GM21786 (cell line): ENCODE results near the gene CENPVL3.
"Not testable (repeated sequence)": the region's sequence is repeated elsewhere in the genome, so short reads cannot be mapped to it uniquely, and the experiment has no call there.

Source experiments
- ATAC-seq: cut with Tn5 transposase; IDR thresholded peaks from one replicate; pipeline ENCODE4 v1.9.1; 2021; ENCODE audit not compliant: unreplicated experiment

The CENPVL3 gene

DNA sequence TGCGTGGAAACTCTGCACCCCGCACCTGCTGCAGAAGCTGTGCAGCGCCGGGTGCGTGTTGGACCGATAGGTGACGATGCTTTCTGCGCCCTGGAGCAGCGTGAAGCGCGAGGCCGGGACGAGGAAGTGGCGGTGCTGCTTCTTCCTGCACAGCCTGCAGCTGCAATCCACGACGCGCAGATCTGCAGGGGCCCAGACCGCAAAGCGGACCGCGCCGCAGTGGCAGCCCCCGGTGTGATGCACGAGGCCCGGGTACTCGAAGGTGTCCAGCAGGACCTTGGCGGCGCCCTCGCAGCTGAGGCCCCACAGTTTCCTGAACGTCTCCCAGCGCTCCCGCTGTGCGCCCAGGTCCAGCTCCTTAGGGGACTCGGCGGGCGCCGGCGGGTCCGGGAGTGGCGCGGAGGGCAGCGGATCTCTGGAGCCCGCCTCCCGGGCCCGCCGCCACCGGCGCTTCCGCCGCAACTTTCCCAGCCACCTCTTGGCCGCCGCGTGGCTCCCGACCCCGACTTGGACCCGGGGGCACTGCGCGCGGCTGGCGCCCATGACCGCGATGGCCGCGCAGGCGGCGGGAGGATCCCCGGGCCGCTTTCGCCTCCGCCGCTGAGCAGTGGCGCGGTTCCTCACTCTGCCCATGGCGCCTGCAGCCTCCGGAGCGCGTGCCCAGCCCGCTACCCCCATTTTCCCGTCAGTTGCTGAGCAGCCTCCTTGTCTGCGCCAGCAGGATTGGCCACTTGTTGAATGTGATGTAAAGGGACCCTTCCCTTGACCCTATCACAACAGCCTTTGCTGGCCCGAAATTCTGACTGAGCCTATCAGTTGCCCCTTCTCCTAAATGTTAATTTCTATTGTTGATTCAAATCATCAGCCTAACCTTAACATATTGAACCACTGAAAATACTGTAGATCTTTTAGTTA, at the start of gene CENPVL3:
TSS of gene CENPVL3 (minus strand) at position 672 of the 915 bp plus-strand sequence. CDS start at position 633, 39 bp downstream.
- not testable (repeated sequence) for ATAC-seq

DNA sequence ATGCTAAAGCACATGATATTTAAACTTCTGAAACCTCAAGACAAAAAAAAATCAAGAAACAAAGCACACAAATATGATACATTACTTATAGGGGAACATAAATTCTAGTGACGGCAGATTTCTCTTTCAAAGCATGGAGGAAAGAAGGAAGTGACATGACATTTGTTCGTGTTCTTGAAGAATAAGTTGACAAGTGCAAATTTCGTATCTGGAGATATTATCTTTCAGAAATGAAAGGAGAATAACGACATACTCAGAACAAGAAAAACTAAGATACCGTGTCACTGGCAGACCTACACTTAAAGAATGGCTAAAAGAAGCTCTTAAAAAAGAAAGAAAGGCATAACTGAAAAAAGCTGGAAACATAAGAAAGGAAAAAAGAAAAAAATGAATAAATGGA, 47.3 kb upstream of the CENPVL3 start:
- no peak for ATAC-seq

DNA sequence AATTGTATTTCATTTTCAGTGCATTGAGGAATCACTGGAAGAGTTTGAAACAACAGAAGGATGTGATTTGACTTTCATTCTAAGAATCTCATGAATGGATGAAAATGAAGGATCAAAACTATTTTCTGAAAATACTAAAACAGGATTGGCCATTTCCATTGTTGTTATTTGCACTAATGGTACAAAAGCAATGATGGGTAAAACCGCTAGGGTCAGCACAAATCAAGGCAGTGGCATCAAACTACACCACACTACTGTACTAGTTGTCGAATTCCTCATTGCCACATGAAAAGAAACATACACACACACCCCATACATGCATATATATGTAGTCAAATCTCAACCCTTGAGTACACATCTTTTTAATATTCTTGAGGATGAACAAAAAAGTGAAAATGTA, 24.7 kb upstream of the CENPVL3 start:
- ATAC-seq, result no peak

DNA sequence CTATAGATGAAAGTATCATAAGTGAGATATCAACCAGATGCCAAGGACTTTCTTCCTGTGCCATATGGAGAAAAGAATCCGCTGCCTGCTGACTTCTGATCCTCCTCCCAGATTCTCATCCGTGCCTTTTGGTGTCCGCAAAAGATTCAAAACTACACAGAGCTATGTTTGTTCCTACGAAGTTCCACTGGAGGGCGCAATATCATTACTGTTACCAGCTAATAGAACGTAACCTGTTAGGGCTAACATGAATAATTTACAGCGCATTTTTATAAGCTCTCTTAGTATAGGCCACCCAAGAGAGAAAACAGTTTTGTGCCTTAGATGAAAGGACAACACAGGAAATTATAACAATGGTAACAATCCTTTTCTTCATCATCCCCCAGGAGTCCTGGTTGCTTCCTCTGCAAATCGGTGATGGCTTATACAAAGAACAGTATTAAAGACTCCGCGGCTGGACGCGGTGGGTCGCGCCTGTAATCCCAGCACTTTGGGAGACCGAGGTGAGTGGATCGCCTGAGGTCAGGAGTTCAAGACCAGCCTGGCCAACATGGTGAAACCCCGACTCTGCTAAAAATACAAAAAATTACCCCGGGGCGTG, 22.8 kb upstream of the CENPVL3 start:
- no peak for ATAC-seq

DNA sequence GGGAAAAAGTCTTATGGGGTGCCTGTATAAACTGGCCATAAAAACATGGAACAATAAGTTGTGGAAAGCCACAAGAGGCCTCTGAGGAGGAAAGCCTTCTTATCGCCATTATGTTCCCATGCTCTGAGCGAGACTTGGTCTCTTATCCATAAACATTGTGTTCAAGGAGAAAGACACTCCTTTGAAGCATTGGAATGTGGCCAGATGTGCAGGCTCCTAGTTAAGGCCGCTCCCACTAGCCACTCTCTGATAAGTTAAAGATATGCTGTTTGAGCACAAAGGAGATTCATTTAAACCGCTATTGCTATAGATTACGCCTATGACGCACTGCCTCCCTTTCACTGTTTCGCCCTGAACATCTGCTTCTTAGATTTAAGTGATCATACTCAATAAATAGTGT, 17.8 kb upstream of the CENPVL3 start:
- ATAC-seq, result not testable (repeated sequence)

DNA sequence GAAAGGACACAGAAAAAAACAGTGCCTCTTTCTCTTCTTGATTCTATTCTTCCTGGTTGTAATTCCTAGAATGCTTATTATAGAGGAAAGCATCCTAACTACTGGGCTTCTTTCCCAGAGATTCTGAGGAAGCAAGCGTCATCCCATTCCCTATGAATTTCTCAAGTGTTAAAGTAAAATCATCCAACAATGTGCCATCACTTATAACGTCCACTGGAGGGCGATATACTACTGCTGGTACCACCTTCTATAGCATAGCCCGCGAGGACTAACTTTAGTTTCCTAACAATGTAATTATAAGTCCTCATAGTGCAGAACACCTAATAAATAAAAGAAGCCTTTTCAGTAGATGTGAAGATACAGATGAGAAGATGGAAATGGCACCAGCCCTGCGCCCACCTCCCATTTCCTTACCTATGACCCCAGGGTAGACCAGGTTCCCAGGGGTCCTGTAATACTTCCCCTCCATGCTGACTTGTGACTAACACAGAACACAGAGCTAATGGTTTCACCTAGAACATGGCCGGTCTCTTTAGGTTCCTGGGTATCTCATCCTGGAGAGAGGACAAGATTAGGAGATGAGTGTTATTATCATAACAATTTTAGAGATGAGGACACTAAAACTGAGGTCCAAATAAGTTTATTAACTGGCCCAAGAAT, 4.2 kb downstream of the CENPVL3 start:
- no peak for ATAC-seq

DNA sequence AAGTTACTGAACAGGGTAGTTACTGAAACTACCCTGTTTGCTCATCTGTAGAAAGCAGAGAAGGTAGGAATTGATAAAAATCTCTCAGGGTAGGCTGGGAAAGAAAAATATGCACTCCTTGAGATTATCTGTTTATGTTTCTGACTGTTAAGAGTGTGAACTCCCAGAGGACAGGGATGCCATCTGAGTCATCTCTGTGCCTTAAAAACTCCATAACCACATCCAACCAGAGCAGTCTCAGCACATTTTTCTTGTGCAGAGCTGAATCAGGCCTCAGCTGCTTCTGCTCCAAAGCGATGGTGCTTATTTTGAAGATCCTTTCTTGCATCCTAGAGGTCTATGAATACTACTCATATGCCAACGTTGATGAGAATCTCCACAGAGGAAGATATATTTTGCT, 9.9 kb downstream of the CENPVL3 start:
- ATAC-seq, result no peak

DNA sequence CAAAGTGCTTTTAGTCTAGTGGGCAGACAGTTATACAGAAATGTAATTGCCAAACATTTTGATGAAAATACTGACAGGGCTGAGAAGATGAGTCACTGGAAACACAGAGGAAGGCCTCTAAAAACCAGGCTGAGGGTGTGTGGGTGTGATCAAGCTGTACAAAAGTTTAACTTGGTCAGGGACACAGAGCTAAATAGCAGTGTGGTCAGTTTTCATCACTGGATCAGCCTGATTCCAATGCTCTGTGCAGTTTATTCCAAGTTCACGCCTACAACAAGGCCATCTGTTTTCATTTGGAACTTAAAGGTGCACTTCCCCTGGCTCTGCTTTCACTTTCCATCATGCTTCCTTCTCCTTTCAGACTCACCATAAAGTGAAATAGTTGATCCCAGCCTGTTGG, 10.6 kb downstream of the CENPVL3 start:
- no peak for ATAC-seq

DNA sequence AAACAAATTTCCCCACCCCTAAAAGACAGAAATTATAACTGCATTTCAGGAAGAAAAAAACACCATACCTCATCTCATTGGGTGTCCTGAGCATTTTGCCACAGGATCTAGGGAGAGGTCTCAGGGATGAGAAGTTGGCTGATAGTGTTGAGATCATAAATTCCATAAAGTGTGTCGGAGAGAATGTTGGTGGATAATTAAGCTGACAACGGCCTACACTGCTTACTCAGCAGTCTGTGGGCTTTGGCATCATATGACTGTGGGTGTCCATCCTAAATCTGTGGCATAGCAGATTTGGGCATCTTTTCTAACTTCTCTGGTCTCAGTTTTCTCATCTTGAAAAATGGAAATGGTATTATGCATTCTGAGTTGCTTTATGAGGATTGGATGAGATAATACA, 12.3 kb downstream of the CENPVL3 start:
- no peak for ATAC-seq

DNA sequence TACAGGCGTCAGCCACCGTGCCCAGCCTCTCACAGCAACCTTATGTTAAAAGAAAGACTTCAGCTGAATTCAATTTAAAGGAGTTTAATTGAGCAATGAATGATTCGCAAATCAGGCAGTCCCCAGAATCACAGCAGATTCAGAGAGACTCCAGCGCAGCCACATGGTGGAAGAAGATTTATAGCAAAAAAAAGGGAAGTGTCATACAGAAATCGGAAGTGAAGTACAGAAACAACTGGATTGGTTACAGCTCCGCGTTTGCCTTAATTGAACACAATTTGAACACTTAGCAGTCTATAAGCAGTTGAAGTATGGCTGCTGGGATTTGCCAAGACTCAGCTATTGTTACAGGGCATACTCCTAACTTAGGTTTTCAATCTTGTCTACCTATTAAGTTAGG, 19.8 kb downstream of the CENPVL3 start:
- ATAC-seq, result no peak

DNA sequence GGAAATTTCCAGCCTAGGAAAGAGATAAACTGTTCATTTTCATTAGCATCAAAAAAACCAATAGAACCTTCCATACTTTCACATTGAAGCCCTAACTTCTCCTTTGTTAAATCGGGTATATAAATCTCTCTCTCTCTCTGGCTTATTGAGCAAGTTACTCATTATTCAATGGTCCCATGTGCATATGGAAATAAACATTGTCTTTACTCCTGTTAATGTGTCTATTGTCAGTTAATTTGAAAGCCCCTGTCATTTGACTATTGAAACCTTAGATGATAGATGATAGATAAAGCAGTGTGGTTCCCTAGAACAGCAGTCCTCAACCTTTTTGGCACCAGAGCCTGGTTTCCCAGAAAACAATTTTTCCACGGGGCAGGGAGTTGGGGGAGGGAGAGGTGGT, 46.8 kb downstream of the CENPVL3 start:
- ATAC-seq, result no peak

DNA sequence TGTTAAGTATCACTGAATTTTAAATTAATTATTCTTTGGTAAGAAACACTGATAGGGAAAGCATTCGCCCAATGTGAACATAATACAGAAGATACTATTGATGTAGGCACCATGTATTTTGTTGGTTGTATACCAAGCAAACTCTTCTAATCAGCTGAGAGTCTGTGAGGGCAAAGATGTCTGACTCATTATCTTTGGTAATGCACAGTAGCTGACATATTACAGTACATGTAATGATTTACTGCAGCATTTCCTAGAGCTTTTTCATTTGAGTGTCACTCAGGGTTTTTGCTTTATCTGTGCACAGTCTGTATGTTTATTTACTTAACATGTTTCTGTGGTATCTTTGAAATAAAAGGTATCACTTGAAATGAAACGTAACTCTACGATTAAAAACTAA, 49.2 kb downstream of the CENPVL3 start:
- no peak for ATAC-seq

DNA sequence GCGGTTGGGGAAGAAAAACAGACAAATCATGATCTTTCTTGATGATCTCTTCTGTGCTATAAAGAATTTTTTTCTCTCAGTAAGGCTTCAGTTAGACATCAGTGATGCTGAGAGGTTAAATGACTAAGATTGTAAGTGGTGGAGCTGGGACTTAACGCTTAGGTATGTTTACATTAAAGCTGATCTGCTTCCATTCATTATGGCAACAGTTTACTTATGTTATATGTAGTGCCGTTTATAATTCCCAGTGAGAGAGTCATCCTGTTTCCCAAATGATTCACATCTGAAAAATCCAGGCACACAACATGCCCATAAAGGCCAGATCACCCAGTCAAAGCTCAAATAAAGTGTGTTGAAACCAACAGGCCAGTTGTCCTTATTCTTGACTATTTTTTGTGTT, 50.1 kb downstream of the CENPVL3 start:
- no peak for ATAC-seq
